SH-SY5Y (cell line): ENCODE data around the gene MEX3C.

Experiments used
- GATA2 ChIP-seq: IDR thresholded peaks from 2 replicates; pipeline ENCODE4 v1.6.1; 2011; ENCODE audit warnings: mild to moderate bottlenecking, low read depth, low read length
- GATA3 ChIP-seq: IDR thresholded peaks from 2 replicates; pipeline ENCODE4 v1.6.1; 2011; ENCODE audit warnings: low read depth, mild to moderate bottlenecking, low read length, moderate library complexity

DNA sequence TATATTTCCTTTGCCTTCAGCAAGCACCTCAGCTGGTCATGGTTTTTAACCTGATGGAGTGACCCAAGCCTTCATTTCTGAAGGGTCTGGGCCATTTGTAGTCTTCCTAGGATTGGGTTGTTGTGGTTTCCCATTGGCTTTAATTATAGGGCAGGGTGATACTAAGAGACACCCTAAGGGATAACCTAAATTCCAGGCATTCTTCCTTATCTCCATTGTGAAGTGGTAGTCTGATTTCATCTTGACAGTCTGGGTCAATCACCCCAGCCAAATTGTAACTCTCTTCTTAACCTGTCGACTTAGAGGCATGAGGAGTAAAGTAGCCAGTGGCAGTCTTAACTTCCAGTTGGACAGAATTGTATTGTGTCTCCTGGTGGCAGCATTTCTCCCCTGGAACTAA is 30.2 kb upstream of the MEX3C start:
- no peak for TF ChIP-seq GATA2
- TF ChIP-seq GATA3, result no peak
